ENCODE measurements around the gene LAMA3.

LAMA3 gene

DNA sequence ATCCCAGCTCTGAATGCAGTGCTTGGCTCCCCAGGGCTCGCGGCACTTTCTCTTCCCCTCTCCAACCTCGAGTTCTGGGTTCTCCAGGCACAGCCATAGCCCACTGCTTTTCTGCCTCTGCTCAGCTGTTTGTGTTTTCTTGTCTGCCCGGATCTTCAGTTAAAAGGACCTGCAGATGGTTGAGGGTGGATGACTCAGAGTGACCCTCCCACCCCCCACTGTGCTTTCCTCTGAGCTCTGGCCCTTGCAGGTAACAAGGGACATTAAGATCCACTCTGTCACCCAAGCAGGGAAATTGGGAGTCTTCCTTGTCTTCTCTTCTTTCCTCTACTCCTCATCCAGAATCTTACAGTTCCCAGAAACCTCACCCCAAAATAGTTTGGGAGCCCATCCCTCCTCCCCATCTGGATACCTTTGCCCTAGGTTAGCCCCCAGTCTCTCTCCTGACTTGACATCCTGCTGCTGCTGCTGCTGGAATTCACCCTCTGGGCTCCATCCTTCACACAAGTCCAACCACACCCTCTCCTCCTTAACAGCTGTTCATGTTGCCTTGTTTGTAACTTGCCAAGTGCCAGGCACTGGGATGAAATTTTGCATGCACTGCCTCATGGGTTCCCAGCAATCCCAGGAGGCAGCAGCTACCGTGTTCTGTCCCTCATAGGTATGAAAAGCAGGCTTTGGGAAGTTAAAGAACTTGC lies 167.4 kb downstream of the LAMA3 start:
- DNase-seq, result no peak

DNA sequence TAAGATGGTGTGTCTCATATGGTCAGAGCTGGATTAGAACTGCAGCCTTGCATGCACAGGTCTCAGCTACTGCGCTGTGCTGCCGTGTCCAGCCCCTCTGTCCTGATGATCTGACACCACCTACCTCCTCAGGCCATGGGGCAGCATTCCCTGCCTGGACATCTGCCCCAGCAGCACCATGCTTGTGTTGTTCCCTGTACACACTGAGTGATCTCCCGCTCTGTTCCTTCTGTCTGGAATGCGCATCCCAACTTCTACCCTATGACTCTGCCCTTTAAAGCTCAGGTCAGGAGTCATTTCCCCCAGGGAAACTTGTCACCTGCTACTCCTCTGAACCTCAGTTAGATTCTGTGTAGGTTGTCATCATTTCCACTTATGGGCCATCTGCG lies 167.9 kb downstream of the LAMA3 start:
- DNase-seq, result no peak

DNA sequence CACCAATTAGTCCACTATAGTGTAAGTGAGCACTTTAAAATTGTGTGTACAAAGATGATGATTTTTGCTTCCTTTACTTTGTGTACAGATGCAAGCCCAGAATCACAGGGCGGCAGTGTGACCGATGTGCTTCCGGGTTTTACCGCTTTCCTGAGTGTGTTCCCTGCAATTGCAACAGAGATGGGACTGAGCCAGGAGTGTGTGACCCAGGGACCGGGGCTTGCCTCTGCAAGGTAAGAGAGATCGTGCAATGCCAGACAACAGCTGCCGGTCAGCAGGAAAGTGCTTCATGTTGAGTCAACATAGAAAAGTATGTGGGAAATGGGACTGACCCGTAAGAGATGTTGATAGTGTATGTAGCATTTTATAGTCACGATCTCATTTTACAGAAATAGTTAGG lies 168.5 kb downstream of the LAMA3 start:
- DNase-seq, result no peak

- no peak for DNase-seq
Observed at GRCh38 chr18:23859466-23860336, 170.4 kb downstream of the LAMA3 start.

- DNase-seq, result no peak
Observed at GRCh38 chr18:23861326-23861725, 172.1 kb downstream of the LAMA3 start.

DNA sequence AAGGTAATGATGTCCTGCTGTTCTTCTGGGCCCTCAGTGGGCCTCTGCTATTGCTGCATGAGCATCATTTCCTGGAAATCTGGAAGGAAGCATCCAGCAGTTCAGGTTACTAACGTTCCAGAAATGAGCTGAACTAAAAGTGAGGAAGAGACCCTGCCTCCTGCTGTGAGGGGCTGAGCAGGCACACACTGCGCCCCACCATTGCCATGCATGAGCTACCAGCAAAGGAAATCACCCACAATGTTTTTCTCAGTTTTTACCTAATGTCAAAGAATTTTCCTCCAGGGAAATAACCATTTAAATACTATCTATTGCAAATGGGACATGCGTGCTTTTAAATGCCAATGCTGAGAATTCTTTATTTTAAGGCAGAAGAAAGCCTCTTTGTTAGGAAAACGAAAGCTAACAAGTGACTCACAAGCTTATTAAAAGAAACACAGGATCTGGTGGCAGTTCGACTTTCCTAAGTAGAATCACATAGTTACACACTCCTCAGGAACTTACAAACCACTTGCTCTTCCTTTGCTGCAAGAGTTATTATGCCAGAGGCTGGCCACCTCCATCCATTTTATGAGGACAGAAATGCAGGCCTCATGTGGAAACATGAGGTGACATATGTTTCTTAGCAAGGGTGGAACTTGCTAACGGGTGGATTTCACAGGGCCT lies 172.7 kb downstream of the LAMA3 start:
- DNase-seq, result no peak

- no peak for DNase-seq
Observed at GRCh38 chr18:23864624-23865023, 175.4 kb downstream of the LAMA3 start.

DNA sequence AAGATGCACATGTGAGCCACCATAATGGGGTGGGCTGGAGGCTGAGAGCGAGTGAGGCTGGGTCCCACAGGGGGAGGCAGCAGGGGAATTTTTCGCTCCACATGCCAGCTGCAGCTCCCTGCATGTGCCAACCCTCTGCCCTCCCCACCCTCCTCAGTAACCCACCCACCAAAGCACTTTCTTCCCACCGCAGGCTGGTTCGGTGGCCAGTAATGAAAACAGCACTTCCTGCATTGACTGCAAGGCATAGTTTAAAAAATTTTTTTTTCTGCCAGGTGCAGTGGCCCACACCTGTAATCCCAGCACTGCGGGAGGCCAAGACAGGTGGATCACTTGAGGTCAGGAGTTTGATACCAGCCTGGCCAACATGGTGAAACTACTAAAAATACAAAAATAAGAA lies 177.8 kb downstream of the LAMA3 start:
- DNase-seq, result no peak

GRCh38 chr18:23868136-23868785 lies 179.0 kb downstream of the LAMA3 start:
- DNase-seq, result no peak

DNA sequence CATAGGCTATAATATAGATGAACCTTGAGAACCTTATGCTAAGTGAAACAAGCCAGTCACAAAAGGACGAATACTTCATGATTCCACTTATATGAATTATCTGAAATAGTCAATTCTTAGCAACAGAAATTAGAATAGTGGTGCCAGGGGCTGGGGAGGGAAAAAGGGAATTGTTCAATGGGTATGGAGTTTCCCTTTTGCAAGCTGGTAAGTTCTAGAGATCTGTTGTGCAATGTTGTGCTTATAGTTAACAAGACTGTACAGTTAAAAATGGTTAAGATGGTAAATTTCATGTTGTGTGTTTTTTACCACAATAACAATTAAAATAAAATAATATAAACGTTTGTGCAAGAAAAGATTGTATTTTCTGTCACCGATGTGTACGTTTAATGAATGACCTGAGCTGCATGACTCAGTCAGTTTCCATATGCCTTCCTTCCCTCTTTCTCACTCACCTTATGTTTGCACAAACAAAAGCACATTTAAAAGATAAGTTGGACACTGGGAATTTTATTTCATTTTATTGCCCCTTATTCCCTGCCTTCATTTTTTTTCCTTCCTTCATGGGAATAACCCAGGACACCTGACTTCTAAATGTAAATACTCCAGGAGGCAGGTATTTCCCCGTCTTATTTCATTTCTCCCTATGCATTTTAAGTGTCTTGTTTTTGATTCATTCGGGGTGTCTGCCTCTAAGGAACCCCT lies 181.6 kb downstream of the LAMA3 start:
- no peak for DNase-seq

DNA sequence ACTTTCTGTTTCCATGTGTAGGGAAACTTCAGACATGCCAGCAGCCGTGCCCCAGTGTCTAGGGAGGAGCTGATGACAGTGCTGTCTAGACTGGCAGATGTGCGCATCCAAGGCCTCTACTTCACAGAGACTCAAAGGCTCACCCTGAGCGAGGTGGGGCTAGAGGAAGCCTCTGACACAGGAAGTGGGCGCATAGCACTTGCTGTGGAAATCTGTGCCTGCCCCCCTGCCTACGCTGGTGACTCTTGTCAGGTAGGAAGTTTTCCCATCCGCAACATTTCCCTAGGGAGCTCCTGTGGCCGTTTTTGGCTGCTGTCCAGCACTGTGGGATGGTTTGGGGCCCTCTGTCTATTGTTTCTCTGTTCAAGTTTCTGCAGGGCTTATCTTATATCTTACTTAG lies 182.2 kb downstream of the LAMA3 start:
- DNase-seq, result peak; percentile 54

DNA sequence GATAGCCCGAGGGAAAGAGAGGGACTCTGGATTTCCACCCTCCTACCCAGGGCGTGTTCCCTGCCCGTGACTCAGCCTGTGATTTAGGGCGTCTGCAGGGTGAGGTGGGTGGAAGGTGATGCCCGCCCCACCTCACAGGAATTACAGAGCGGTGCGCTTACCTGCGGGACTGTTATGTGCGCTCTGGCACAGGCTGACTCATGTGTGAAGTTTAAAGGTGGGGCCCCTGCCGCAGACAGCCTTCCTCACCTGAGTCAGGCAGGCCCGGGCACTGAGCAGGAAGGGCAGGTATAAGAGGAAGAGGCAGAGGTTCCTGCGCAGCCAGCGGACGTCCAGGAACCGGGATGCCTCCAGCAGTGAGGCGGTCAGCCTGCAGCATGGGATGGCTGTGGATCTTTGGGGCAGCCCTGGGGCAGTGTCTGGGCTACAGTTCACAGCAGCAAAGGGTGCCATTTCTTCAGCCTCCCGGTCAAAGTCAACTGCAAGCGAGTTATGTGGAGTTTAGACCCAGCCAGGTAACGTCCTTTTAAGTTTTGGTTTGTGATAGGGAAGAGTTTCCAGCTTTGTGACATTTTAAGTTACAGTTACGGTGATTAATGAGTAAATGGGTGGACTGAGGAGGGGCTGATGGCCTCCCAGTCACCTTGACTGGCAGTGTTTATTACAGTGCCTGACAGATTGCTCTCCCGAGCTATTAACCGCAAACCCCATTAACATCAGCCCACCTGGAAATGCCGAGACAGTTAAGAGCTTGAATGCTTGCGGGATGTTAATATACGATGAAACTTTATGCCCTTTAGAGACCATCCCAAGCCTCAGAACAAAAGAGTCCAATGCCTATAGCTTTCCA lies 183.7 kb downstream of the LAMA3 start:
- DNase-seq, result no peak

DNA sequence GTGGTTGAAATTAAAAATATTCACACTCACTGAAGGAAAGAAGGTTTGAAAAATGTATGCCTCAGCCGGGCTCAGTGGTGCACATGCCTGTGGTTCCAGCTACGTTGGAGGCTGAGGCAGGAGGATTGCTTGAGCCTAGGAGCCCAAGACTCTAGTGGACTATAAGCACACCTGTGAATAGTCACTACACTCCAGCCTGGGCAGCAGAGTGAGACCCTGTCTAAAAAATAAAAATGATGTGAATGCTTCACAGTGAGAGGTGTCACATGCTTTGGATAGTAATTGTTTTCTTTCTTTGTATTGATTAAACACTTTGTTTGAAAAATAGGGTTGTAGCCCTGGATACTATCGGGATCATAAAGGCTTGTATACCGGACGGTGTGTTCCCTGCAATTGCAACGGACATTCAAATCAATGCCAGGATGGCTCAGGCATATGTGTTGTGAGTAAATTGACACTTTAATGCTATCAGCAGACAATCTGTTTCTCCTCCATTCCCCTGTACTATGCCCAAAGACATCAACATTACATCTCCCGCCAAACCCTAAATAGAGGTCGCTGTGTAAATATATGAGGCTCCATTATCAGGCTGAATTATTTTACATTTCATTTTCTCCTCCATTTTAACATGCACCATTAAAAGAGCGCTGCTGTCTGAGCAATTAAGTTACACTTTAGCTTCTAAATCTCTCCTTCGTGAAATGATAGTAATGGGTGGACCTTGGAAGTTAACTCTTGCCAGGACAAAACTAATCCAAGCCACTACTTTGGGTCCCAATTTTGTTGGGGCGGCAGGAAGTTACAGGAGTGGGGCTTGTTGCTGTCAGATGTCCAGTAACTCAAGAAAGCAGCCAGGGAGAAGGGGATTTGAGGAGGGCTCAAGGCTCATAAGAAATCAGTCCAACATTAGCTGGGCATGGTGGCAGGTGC lies 187.0 kb downstream of the LAMA3 start:
- DNase-seq, result no peak

DNA sequence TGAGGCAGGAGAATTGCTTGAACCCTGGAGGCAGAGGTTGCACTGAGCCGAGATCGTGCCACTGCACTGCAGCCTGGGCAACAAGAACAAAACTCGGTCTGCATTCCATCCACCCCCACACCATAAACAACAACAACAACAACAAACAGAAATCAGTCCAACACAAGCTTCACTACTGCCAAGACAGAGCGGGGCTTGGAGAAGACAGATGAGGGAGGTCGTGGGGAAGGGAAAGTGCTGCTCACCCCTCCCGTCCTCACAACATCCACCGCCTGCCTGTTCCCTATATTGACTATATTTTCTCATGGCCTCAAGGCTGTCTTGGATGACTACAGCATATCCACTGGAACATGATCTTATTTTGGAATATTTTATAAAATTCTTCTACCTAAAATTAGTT lies 187.7 kb downstream of the LAMA3 start:
- no peak for DNase-seq

GRCh38 chr18:23877371-23877770 lies 188.1 kb downstream of the LAMA3 start:
- no peak for DNase-seq

GRCh38 chr18:23878336-23878900 lies 189.2 kb downstream of the LAMA3 start:
- DNase-seq, result no peak

DNA sequence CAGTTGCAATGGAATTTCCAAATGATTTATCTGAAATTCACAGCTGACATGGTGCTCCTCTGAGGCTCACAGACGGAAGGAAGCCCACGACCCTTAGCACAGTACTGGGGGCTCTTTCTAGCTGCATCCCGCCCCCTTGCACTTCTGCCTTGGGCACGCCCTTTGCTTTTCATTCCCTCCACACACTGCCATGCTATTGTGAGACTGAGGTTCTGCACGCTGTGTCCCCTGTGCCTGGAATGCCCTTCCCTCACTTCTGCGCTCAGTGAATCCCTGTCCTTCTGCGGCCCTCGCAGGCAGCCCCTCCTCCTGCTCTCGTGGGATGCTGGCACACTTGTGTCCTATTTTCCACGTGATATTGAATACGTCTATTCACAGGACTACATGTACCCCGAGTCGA lies 189.9 kb downstream of the LAMA3 start:
- DNase-seq, result no peak

- DNase-seq, result no peak
Observed at GRCh38 chr18:23879544-23879943, 190.3 kb downstream of the LAMA3 start.

GRCh38 chr18:23879966-23880565 lies 190.8 kb downstream of the LAMA3 start:
- DNase-seq, result no peak
